Hematopoietic multipotent progenitor cell treated with erythropoietin and hydrocortisone succinate and interleukin-3 and kit ligand, for 6 days (in vitro differentiated cells): ENCODE measurements around the gene NRDC.
"Not testable (repeated sequence)": the region's sequence is repeated elsewhere in the genome, so short reads cannot be mapped to it uniquely, and the experiment has no call there.

Experiments
- DNase-seq: peaks from one replicate; pipeline ENCODE4 v3.0.0-alpha.2; 2015

Gene NRDC

DNA sequence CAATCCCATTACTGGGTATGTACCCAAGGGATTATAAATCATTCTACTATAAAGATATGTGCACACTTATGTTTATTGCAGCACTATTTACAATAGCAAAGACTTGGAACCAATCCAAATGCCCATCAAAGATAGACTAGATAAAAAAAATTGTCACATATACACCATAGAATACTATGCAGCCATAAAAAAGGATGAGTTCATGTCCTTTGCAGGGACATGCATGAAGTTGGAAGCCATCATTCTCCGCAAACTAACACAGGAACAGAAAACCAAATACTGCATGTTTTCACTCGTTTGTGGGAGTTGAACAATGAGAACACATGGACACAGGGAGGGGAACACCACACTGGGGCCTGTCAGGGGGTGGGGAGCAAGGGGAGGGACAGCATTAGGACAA lies 16.2 kb upstream of the NRDC start:
- not testable (repeated sequence) for DNase-seq

GRCh38 chr1:51878308-51878615 lies 265 bp downstream of the NRDC start:
- no peak for DNase-seq

DNA sequence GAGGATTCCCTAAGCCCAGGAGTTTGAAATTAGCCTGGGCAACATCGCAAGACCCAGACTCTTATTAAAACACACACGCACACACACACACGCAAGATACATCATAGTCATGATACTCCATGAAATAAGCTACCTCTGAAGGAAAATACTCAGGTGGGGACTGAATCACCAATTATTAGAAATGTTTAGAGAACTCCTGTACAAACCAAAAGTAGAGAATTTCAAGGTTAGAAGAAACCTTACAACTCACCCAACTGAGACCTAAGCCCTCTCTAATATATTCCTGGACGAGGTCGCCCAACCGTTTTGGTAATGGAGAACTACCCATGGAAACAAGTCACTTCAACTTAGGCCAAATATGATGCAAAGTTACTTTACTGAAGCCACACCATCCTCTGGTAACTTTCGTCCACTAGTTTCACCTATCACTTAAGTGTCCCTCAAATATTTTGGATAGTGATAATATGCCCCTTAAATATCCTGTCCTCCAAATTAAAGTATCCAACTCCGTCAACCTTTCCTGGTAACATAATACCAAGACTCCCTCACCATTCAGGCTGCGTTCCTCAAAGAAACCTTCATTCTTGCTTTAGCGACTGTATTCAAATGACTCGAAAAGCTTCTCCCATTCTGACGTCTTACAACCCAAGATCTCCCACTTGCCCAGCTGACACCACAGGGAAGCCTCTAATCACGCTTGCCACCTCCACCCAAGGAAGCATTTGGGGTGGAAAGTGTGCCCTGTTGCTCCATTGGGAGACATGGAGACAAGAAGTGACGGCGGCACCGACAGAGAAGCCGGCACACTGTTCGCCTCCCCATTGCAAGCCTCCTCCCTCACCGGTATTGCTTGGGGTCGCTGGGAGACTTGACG lies 856 bp downstream of the NRDC start:
- peak; percentile 58 for DNase-seq

DNA sequence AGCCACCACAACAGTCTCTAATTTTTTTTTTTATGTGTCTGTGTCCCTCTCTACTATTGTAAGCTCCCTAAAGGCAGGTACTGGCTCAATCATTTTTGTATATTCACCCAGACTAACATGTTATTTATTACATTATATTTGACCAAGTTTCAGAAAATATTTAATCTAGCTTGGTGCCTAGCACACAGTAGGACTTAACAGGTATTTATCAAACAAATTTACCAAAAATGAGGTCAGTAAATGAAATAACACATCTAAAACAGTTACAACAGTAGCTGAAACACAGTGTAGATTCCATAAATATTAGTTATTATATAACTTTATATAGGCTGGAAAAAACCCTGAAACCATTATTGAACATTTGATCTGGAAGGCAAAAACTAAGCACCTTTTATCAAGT lies 2.7 kb downstream of the NRDC start:
- no peak for DNase-seq

DNA sequence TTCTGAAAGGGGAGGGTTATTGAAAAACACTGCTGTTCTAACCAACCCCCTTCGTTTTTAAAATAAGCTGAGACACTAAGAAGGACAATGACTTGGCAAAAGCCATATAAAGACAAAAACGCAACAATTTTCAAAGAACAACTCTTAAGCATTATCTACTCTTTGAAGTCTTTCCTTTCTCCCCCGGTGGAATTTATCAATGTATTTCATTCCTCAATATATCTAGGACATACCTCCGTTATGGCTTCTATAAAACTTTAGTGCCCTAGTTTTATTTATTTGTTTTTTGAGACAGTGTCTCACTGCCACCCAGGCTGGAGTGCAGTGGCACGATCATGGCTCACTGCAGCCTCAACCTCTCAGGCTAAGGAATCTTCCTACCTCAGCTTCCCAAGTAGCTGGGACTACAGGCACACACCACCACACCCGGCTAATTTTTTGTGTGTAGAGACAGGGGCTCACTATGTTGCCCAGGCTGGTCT lies 3.2 kb downstream of the NRDC start:
- peak; percentile 80 for DNase-seq

DNA sequence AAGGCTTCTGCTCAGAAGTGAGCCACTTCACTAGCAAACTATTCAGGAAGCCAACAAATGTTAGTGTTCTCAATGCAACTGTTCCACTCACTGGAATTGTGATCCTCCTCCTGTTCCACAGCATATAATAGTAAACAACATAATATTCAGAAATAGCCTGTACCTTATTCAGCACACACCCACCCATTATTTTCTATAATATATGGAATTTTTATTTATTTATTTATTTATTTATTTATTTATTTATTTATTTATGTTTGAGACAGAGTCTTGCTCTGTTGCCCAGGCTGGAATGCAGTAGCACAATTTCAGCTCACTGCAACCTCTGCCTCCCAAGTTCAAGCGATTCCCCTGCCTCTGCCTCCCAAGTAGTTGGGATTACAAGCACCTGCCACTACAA lies 5.3 kb downstream of the NRDC start:
- not testable (repeated sequence) for DNase-seq

DNA sequence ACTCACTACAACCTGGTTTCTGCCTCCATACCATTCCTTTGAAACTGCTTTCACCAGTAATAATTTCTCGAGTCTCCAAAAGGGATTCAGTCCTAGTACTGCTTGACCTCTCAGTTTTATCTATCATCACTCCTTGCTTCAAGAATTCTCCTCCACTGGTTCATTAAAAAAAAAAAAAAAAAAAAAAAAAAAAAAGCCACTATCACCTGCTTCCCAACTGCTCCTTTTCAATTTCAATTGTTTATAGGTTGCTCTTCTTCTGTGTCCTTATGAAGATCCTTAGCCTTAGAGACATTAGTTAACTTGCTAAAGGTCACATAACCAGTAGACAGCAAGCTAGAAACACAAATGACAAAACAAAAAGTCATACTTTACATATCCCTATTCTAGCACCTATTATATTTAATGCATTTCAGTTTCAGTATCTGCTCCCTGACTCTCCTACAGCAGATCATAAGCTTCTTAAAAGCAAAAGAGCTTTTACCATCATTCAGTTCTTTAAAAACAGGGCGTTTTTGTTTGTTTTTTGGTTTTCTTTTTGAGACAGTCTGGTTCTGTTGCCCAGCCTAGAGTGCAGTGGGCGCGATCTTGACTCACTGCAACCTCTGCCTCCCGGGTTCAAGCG lies 7.1 kb downstream of the NRDC start:
- DNase-seq: no peak

- no peak for DNase-seq
Measured at GRCh38 chr1:51870603-51871350, 7.8 kb downstream of the NRDC start.

GRCh38 chr1:51867479-51868232 lies 10.9 kb downstream of the NRDC start:
- no peak for DNase-seq

DNA sequence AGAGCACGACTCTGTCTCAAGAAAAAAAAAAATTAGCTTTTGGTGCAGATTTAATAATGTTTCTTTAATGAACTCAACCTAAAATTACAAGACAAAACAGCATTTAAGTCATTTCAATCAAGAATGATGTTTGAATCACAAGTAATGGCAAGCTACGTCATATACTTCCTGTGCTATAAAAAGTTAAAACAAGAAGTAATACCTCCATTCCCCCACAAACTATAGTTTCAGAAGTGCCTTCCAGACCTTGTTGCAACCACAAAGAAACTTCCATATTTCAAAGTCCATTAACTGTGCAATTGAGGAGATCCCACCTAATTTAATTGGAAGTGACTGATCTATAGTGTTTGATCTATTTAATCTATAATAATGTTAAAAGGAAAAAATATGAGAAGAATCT lies 15.1 kb downstream of the NRDC start:
- DNase-seq: no peak

DNA sequence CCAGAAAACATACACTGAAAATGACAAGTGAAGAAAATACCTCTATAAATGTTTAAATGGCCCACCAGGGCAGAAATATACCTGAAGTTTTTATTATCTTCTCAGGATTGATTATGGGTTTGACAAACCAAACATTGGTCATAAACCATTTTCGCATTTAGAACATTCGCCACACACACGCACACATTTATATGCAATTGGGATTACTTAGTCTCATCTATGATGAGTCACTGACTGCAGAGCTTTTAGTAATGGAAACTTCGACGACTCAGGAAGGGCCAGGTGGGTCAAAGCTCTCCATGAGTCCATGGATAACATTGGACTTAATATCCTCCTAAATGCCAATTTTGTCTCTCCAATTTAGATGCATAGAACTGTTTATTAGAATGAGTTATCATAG lies 16.9 kb downstream of the NRDC start:
- no peak for DNase-seq

DNA sequence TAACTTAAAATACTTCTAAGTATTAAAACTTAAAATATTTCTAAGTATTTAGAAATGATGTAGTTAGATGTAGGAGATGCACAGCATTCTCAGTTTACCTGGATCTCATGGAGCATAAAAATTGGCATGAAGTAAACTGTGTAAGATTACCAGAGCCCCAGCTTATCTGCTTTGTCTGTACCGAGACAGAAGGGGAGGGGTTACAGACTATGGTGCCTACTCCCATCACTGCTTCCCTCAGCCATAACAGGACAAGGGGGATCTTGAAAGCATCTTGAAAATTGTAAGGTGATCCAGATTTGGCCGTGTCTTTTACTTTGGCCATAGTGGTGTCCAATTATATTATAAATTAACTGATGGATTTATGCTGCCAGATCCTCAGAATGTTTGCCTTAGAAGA lies 18.8 kb downstream of the NRDC start:
- DNase-seq: peak; percentile 52

DNA sequence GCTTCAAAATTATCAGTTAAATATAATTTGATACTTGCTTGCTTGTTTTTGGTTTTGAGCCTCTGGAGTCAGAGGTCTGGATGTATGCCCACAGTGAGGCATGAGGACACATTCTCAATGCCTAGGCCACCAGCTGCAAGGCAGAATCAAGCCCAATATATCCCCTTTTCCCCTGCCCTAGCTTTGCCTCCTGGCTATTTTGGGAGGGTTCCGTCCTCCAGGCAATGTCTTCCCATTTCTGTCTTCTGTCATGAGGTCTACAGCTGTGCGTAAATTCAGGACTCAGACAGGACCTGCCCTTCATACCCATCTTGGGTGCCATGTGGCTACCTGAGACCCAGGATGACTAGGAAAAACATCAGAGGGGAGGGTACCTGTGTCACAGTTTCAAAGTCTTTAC lies 19.2 kb downstream of the NRDC start:
- DNase-seq: no peak

DNA sequence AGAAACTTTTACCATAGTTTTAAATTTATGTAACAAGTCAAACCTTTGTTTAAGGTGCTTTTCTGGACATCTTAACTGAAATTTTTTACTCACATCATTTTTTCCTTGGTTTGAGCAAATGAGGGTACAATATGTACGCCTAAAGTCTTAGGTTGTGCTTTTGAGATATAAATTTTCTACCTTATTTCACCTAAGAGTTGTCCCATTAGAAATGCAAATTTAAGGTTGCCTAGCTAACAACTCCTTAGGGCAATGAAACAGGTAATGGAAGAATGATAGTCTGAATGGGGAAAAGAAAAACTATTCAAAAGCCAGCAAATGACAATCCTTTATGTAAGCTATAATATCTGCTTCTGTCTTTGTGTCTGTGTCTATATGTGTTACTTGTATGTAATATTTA lies 19.6 kb downstream of the NRDC start:
- no peak for DNase-seq

- DNase-seq: no peak
Measured at GRCh38 chr1:51856745-51857144, 21.8 kb downstream of the NRDC start.

DNA sequence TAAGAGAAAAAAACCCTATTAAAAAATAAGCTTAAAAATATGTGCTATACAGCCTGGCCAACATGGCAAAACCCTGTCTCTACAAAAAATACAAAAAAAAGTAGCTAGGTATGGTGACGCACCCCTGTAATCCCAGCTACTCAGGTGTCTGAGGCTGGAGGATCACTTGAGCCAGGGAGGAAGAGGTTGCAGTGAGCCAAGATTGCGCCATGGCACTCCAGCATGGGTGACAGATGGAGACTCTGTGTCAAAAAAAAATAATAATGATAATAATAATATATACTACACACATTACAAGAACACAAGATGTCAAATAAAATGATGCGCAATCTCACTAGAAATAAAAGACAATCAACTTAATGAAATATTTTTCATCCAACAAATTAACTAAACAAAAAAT lies 22.9 kb downstream of the NRDC start:
- DNase-seq: no peak

DNA sequence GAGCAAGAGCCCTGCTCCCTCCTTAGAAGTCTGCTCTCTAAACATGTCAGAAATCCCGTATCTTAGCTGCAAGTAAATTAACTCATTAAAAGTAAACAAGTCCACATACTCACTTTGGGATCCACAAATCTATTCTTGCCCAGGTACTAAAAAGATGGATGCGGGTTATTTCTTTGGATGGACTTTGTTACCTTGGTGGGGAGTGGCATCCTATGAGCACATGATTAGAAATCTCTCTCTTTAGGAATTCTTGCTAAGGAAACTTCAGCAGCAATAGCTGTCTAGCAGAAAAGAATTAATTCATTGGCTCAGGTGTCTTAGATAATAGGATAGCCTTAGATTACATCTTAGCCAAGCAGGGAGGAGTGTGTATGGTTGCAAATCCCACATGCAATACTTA lies 25.2 kb downstream of the NRDC start:
- no peak for DNase-seq

DNA sequence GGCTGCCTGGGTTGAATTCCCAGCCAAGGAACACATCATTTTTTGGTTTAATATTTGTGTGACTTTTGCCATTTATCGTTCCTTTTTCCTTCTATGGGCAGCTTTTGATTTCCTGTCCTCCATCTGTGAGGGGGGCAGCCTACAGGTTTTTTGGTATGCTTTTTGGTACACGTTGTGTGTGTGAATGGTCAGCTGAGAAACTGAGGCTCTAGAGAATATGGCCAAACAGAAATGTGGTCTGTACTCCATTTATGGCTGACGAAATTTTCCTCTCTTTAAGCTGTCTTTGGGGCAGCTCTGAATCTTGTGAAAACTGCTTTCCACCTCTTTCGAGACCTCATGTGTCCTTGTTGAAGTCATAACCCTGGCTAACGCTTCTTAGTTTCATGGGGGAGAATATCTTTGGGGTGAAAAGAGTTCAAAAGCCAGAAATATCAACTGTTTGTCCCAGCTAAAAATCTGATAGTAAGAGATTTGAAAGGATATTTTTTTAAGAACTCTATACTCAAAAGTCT lies 26.6 kb downstream of the NRDC start:
- no peak for DNase-seq

DNA sequence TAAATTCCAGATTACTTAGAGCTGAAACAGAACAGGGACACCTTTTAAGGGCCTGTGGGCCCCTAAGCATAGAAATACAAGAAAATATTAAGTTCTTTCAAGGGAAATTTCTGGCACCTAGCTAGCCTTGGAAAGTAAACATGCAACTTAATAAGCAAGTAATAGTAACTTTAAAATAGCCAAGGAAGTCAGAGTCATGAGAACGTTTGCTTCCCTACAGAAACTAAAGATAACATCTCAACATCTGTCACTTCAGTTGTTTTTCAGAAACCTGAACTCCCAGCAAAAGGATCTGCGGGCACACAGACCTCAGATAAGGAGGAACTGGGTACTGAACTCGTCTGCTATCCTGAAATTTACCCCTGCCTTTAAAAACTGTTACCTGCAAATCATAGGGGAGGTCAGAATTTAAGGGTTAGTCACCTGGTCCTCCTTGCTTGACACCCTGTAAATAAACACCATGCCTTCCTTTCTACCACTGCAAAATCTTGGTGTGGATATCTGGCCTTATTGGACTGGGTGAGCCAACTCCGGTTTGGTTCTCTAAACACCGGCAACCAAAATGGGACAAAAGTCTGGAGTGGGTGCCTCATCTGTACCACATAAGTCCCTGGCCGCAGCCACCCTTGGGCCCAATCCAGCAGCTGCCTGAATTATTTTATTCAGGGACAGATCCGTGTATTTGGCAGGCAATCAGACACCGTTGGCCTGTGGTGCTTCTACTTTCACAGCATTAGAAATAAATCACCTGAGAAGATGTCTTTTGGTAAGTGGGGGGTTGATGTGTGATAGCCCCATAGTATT lies 27.9 kb downstream of the NRDC start:
- DNase-seq: peak; percentile 88

DNA sequence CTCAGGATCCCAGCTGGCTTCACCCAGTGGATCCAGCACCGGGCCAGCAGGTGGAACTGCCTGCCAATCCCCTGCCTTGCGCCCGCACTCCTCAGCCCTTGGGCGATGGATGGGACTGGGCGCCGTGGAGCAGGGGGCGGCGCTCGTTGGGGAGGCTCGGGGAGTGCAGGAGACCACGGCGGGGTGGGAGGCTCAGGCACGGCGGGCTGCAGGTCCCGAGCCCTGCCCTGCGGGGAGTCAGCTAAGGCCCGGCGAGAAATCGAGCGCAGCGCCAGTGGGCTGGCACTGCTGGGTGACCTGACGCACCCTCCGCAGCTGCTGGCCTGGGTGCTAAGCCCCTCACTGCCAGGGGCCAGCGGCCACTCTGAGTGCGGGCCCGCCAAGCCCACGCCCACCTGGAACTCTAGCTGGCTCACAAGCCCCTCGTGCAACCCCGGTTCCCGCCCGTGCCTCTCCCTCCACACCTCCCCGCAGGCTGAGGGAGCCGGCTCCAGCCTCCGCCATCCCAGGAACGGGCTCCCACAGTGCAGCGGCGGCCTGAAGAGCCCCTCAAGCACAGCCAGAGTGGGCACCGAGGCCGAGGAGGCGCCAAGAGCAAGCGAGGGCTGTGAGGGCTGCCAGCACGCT lies 31.1 kb downstream of the NRDC start:
- DNase-seq: no peak

GRCh38 chr1:51843948-51844347 lies 34.6 kb downstream of the NRDC start:
- peak; percentile 27 for DNase-seq

GRCh38 chr1:51842261-51842660 lies 36.3 kb downstream of the NRDC start:
- peak; percentile 31 for DNase-seq
